NCI-H2227 (cell line): Measurements from ENCODE around the gene TMEM168.
"Not testable (repeated sequence)": the region's sequence is repeated elsewhere in the genome, so short reads cannot be mapped to it uniquely, and the experiment has no call there.

Experiments used
- DNase-seq: peaks from one replicate; lab custom pipeline; 2025; ENCODE audit not compliant: unreplicated experiment; lab: John Stamatoyannopoulos, UW

TMEM168 gene

GRCh38 chr7:112789817-112790585, at the start of gene TMEM168:
TSS of gene TMEM168 (minus strand) at chr7:112790393. CDS start at chr7:112784825, 5,568 bp downstream.
- DNase-seq, result peak; percentile 89

GRCh38 chr7:112835928-112836327, 45.7 kb upstream of the TMEM168 start:
- DNase-seq, result not testable (repeated sequence)

- no peak for DNase-seq
Observed at GRCh38 chr7:112833082-112833481, 42.9 kb upstream of the TMEM168 start.

GRCh38 chr7:112830769-112831168, 40.6 kb upstream of the TMEM168 start:
- no peak for DNase-seq

GRCh38 chr7:112828696-112829095, 38.5 kb upstream of the TMEM168 start:
- DNase-seq, result no peak

- no peak for DNase-seq
Observed at GRCh38 chr7:112821345-112821744, 31.2 kb upstream of the TMEM168 start.

GRCh38 chr7:112819536-112819935, 29.3 kb upstream of the TMEM168 start:
- no peak for DNase-seq

- DNase-seq, result no peak
Observed at GRCh38 chr7:112806156-112806555, 16.0 kb upstream of the TMEM168 start.

- no peak for DNase-seq
Observed at GRCh38 chr7:112802406-112802805, 12.2 kb upstream of the TMEM168 start.

- no peak for DNase-seq
Observed at GRCh38 chr7:112800486-112800885, 10.3 kb upstream of the TMEM168 start.

- no peak for DNase-seq
Observed at GRCh38 chr7:112799448-112800120, 9.4 kb upstream of the TMEM168 start.

- peak; percentile 38 for DNase-seq
Observed at GRCh38 chr7:112798274-112799159, 8.3 kb upstream of the TMEM168 start.

- DNase-seq, result not testable (repeated sequence)
Observed at GRCh38 chr7:112796552-112796951, 6.4 kb upstream of the TMEM168 start.

- DNase-seq, result no peak
Observed at GRCh38 chr7:112792441-112792840, 2.2 kb upstream of the TMEM168 start.

- DNase-seq, result no peak
Observed at GRCh38 chr7:112791465-112792168, 1.4 kb upstream of the TMEM168 start.

- no peak for DNase-seq
Observed at GRCh38 chr7:112790586-112791003, 402 bp upstream of the TMEM168 start.

GRCh38 chr7:112789453-112789816, 758 bp downstream of the TMEM168 start:
- DNase-seq, result no peak

GRCh38 chr7:112788778-112789343, 1.3 kb downstream of the TMEM168 start:
- DNase-seq, result no peak

GRCh38 chr7:112784603-112785002, 5.6 kb downstream of the TMEM168 start:
- DNase-seq, result no peak

- no peak for DNase-seq
Observed at GRCh38 chr7:112782498-112782897, 7.7 kb downstream of the TMEM168 start.

GRCh38 chr7:112781558-112781957, 8.6 kb downstream of the TMEM168 start:
- DNase-seq, result no peak
